PFSK-1 (cell line): Measurements from ENCODE around the gene NCR2.

ENCODE experiments used
- FOXP2 ChIP-seq: optimal IDR thresholded peaks from 2 replicates; pipeline ENCODE3; 2011; ENCODE audit warnings: borderline replicate concordance, control low read depth, inconsistent platforms; ENCODE audit not compliant: insufficient read depth; ENCODE audit errors: extremely low read length, extremely low read depth
- POLR2AphosphoS5 ChIP-seq: IDR thresholded peaks from 2 replicates; pipeline ENCODE4 v1.6.1; 2012; ENCODE audit warnings: low read depth, mild to moderate bottlenecking, control low read depth, low read length, moderate library complexity
- SIN3A ChIP-seq: IDR thresholded peaks from 2 replicates; pipeline ENCODE4 v1.6.1; 2012; ENCODE audit warnings: mild to moderate bottlenecking, low read length, moderate library complexity, borderline replicate concordance; ENCODE audit not compliant: insufficient read depth
- TAF1 ChIP-seq: IDR thresholded peaks from 2 replicates; pipeline ENCODE4 v1.6.1; 2012; ENCODE audit warnings: low read length, control low read depth, borderline replicate concordance; ENCODE audit not compliant: insufficient read depth
- TF ChIP-seq, protein P1 (sequence below), 2 experiments: IDR thresholded peaks; 2 replicates each; pipeline versions ENCODE4 v1.6.1 to v1.8.0; 2011 to 2012; ENCODE audit warnings: low read depth in 2 of 2, low read length in 2 of 2, control low read depth in 1 of 2, inconsistent platforms in 1 of 2, mild to moderate bottlenecking in 1 of 2, moderate library complexity in 1 of 2; ENCODE audit not compliant: insufficient read depth in 1 of 2

Gene NCR2

DNA sequence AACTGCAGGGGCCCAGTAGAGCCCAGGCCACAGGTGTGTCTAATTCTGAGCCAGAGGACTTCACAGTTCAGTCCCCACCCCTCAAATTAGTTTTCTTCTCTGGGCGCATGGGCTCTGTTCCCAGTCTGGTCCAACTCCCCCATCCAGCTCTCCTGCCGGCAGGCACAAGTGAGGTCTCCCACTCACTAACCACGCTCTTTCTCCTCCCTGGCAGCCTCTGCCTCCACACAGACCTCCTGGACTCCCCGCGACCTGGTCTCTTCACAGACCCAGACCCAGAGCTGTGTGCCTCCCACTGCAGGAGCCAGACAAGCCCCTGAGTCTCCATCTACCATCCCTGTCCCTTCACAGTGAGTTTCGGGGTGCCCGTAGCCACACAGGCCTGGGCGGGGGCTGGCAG, 6.2 kb downstream of the NCR2 start:
- TF ChIP-seq FOXP2 (no peak), SIN3A (no peak), TAF1 (no peak), POLR2AphosphoS5 (no peak)
- TF ChIP-seq, protein P1, sequence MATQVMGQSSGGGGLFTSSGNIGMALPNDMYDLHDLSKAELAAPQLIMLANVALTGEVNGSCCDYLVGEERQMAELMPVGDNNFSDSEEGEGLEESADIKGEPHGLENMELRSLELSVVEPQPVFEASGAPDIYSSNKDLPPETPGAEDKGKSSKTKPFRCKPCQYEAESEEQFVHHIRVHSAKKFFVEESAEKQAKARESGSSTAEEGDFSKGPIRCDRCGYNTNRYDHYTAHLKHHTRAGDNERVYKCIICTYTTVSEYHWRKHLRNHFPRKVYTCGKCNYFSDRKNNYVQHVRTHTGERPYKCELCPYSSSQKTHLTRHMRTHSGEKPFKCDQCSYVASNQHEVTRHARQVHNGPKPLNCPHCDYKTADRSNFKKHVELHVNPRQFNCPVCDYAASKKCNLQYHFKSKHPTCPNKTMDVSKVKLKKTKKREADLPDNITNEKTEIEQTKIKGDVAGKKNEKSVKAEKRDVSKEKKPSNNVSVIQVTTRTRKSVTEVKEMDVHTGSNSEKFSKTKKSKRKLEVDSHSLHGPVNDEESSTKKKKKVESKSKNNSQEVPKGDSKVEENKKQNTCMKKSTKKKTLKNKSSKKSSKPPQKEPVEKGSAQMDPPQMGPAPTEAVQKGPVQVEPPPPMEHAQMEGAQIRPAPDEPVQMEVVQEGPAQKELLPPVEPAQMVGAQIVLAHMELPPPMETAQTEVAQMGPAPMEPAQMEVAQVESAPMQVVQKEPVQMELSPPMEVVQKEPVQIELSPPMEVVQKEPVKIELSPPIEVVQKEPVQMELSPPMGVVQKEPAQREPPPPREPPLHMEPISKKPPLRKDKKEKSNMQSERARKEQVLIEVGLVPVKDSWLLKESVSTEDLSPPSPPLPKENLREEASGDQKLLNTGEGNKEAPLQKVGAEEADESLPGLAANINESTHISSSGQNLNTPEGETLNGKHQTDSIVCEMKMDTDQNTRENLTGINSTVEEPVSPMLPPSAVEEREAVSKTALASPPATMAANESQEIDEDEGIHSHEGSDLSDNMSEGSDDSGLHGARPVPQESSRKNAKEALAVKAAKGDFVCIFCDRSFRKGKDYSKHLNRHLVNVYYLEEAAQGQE (IDR thresholded peaks at IDR 0.05; ENCODE audit: insufficient read depth in 1 of 2, low read depth in 2 of 2, low read length in 2 of 2), result no peak

DNA sequence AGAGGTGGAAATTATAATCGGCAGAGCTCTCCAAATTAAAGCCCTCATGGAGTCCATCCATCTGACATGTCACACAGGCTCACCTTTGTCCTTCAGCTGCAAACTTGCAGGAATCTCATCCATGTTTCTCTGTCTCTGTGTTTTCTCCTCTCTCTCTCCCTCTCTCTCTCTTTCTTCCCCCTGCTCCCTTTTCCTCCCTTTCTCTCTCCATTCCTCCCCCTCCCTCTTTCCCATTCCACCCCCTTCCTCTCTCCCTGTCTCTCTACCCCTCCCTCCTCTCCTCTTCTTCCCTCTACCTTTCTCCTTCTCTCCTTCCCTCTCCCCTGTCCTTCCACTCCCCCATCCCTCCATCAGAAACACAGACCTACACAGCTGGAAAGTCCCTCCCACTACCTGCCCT, 6.8 kb downstream of the NCR2 start:
- no peak for TF ChIP-seq SIN3A
- TF ChIP-seq POLR2AphosphoS5, result no peak
- no peak for TF ChIP-seq TAF1
- TF ChIP-seq, protein P1 (IDR thresholded peaks at IDR 0.05; ENCODE audit: insufficient read depth in 1 of 2, low read depth in 2 of 2, low read length in 2 of 2), result no peak
- no peak for TF ChIP-seq FOXP2

DNA sequence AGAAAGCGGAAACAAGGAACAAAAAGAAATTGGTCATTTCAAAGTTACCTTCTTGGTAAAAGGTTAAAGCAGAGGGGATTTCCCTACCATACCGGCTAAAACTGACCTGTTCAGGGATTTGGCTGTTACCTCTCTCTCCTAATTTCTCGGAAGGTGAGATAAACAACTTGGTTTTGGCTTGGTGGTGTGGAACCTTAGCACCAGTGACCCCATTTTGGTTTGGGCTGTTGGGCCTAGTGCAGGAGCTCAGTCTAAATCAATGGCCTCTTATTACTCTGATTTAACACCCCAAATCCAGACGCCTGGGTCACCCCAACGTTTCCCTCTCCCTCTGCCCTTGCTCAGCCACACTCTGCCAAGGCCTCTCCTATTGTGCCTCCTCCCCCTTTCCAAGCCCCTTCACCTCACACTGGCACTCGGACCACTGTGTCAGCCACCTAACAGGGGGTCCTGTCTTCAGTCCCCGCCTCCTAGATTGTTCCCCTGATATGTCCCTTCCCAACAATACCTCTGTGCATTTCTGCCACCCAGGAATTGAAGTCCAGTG, 8.3 kb downstream of the NCR2 start:
- no peak for TF ChIP-seq FOXP2
- no peak for TF ChIP-seq POLR2AphosphoS5
- no peak for TF ChIP-seq TAF1
- no peak for TF ChIP-seq SIN3A
- TF ChIP-seq, protein P1 (IDR thresholded peaks at IDR 0.05; ENCODE audit: insufficient read depth in 1 of 2, low read depth in 2 of 2, low read length in 2 of 2), result no peak

DNA sequence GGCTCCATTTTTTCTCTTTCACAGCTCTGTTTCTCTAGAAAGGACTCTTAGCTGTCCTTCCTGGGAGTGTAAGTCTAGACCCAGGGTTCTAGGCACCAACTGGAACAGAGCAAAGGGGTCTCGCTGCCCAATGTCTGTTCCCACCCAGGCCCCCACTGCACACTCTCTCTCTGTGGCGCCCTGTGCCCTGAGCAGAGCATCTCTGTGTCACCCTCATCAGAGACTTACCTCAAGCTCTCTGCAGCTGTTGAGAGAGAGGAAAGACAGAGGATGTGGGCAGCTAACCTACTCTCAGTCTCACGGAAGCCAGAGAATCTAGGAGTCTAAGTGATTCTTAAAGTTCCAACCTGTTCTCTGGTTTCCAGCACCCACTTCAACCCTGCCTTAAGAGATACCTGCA, 9.5 kb downstream of the NCR2 start:
- no peak for TF ChIP-seq FOXP2
- TF ChIP-seq POLR2AphosphoS5, result no peak
- TF ChIP-seq TAF1, result no peak
- TF ChIP-seq, protein P1 (IDR thresholded peaks at IDR 0.05; ENCODE audit: insufficient read depth in 1 of 2, low read depth in 2 of 2, low read length in 2 of 2), result no peak
- TF ChIP-seq SIN3A, result no peak

DNA sequence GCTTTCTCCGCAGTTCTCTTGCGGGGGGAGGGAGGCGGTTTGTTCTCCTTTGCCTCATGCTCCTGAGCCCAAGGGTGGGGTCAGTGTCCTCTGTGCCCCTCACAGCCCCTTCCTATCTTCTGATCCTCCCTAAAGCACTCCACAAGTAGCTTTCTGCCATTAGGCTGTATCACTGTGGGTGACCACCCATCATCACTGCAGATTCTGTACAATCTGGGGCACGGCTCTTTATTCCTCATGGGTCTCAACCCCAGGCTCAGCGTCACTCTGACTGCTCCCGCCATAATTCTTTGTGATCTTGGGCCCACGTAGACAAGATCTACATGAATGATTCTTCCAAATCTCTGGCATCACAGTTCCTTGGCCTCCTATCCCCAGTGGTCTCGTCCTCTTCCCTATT, 10.5 kb downstream of the NCR2 start:
- TF ChIP-seq SIN3A (no peak), POLR2AphosphoS5 (no peak), FOXP2 (no peak), TAF1 (no peak)
- TF ChIP-seq, protein P1 (IDR thresholded peaks at IDR 0.05; ENCODE audit: insufficient read depth in 1 of 2, low read depth in 2 of 2, low read length in 2 of 2), result no peak
